NT2/D1 (cell line): Measurements from ENCODE around the gene MMD.

Experiments
- SUZ12 ChIP-seq: IDR thresholded peaks from 2 replicates; pipeline ENCODE4 v1.6.1; 2011; ENCODE audit not compliant: insufficient read length, insufficient read depth; ENCODE audit errors: extremely low read depth
- YY1 ChIP-seq: IDR thresholded peaks from 2 replicates; pipeline ENCODE4 v1.6.1; 2011; ENCODE audit not compliant: insufficient read length, insufficient read depth
- ZNF274 ChIP-seq: IDR thresholded peaks from 2 replicates; pipeline ENCODE4 v1.6.1; 2011; ENCODE audit warnings: mild to moderate bottlenecking, low read depth, low read length

GRCh38 chr17:55463600-55463999 is 42.0 kb upstream of the MMD start:
- TF ChIP-seq YY1, result no peak
- TF ChIP-seq ZNF274, result no peak
- no peak for TF ChIP-seq SUZ12
